GM21515 (cell line): ENCODE results near the gene CBLN1.

ENCODE experiments used
- ATAC-seq: cut with Tn5 transposase; IDR thresholded peaks from one replicate; pipeline ENCODE4 v1.9.1; 2021; ENCODE audit not compliant: unreplicated experiment

Gene CBLN1

GRCh38 chr16:49281480-49281842, at the start of gene CBLN1:
Gene CBLN1 (minus strand): TSS chr16:49281838. CDS start chr16:49281465, 373 bp downstream.
- ATAC-seq: no peak

DNA sequence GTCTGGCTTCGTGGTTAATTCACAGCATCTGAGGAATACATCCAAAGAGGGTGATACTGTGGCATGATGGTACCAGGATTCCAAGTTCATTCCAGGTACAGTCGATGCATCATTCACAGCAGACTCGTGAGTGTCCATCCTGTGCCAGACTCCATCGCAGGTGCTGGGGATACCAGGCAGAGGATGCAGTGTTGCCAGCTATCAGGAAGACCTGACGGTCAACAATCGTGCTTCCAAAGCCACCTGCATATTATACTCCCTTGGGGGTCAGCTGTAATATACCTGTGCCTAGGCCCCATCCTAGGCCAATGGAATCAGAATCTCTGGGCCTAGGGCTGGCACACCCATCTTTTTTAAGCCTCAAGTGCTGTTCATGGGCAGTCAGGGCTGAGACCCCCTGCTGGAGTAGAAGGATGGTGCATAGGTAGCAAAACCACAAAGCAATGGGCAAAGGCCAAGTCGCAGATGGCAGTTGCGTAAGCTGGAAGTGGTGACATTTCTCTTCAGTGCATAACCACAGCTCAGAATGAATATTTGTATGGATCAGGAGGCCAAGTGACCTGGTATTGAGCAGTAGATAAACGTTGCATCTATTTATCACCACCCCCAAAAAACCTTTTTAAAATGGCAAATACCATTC, 49.0 kb upstream of the CBLN1 start:
- no peak for ATAC-seq

GRCh38 chr16:49328325-49328724, 46.7 kb upstream of the CBLN1 start:
- no peak for ATAC-seq

GRCh38 chr16:49327466-49327865, 45.8 kb upstream of the CBLN1 start:
- no peak for ATAC-seq

- ATAC-seq: no peak
These were observed 43.1 kb upstream of the CBLN1 start for GRCh38 chr16:49324703-49325102.

- no peak for ATAC-seq
These were observed 34.0 kb upstream of the CBLN1 start for GRCh38 chr16:49315602-49316001.

DNA sequence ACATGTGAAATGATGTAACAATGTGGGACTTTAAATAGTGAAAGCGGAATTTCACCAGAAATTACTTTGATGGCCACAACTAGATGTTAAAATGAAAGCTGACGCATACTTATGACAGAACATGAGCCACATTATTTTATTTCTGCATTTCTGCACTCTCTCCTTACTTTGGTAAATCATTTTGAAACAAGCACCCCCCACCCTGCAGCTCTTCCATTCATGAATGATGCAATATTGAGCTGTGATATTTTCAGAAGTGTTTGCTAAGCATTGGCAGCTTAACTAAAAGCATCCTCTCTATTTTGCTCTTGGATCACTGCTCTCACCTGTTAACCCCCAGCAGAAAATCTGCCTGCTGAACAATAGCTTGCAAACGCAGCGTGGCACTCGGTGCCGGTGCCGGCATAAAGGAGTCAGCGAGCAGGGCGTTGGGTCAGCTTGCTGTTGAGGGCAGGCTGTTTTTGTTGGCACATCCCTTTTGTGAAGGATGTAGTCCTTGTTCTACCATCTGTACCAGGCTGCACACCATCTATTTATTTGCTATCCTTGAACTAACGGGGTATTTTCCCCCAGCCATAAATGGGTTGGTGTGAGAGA, 30.8 kb upstream of the CBLN1 start:
- no peak for ATAC-seq

DNA sequence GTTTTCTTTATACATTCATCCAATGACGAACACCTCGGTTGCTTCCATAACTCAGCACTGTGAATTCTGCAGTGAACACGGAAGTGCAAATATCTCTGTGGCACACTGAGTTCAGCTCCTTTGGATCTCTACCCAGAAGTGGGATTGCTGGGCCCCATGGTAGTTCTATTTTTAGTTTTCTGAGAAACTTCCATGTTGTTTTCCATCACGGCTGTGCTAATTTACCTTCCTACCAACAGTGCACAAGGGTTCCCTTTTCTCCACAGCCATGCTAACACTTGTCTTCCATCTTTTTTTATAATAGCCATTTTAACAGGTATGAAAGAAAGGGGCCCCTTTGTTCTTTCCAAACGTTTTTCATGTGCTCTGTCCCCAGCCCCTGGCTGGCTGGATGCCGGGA, 30.2 kb upstream of the CBLN1 start:
- ATAC-seq: no peak

DNA sequence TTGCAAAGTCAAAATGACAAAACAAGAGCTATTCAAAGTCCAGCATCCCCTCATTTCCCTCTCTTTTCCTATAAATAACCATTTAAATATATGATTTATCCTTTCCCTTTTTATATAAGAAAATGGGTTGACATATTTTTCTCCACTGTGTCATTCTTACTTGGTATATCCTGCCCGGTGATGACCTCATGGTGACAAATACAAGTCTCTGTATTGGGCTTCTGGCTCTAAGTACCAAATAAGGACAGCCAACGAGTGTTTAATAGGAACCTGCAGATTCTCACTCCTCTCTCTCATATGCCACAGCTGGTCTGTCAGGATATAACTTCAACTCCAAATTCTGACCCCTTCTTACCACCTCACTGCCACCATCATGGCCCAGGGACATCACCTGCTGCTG, 25.5 kb upstream of the CBLN1 start:
- ATAC-seq: no peak

DNA sequence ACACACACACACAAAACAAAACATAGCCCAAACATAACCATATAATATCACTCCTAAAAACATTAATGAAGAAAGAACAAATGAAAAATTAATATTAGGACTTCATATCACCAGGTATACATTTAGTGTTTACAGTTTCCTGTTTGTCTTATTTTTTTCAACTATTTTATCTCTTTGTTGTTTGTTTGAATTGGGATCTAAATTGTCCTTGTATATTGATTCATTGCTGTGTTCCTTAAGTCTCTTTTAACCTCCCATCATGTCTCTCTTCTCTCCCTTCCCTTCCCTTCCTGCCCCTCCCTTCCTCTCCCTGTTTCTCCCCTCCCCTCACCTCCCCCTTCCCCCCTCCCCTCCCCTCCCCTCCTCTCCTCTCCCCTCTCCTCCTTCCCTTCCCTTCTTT, 23.8 kb upstream of the CBLN1 start:
- ATAC-seq: no peak

- no peak for ATAC-seq
These were observed 10.8 kb upstream of the CBLN1 start for GRCh38 chr16:49292413-49292812.

GRCh38 chr16:49287572-49287971, 5.9 kb upstream of the CBLN1 start:
- no peak for ATAC-seq

DNA sequence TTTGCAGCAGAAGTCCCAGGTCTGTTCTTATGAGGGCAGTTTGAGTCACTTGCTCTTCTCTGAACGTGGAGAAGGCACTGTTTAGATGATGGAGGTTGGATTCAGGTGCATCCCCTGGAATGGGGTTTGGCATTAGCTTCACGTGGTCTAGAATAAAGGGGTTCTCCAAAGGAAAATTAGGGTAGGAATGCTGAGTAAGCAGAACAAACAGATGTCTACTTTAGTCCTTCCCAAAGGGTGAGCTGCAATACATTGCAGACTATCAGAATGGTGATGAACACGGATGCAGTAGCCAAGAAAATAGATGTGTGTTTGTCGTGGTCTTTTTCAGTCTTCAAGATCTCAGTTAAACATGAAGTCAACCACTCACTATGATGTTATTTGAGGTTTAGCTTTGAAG, 3.3 kb upstream of the CBLN1 start:
- ATAC-seq: no peak

GRCh38 chr16:49283376-49284049, 1.9 kb upstream of the CBLN1 start:
- ATAC-seq: no peak

DNA sequence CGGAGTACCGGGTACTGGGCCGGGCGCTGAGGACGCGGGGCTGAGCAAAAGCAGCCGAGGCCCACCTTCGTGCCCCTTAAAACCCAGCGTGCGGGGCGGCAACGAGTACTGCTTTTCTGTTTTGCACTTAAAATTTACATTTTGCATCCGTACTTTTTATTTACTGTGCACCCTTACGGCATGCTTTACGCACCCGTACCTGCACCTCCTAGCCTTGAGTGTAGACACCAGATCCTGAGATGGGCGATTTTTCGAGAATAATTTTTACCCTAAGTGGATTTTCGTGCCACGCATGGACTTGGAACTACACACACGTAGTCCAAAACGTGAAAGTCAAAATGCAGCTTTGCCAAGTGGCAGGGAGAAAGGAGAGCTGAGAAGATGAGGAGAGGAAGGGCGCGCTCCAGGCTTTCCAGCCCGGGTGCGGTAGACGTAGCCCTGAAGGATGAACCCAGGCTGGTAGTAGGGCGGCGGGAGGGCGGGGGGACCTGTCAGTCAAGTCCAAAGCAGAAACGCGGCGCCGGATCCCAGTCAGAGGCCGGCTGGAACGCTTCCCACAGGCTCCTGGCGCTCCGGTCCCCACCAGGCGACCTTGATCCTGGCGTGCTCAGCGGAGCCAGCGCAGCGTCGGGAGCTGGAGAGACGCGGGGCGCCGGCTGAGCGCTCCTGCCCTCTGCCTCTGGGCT, 1.2 kb upstream of the CBLN1 start:
- no peak for ATAC-seq

- ATAC-seq: peak; percentile 89
These were observed 405 bp upstream of the CBLN1 start for GRCh38 chr16:49281843-49282642.

GRCh38 chr16:49280841-49281371, 732 bp downstream of the CBLN1 start:
- no peak for ATAC-seq

GRCh38 chr16:49280105-49280741, 1.4 kb downstream of the CBLN1 start:
- ATAC-seq: no peak

GRCh38 chr16:49278944-49279725, 2.5 kb downstream of the CBLN1 start:
- ATAC-seq: no peak

GRCh38 chr16:49278567-49278827, 3.1 kb downstream of the CBLN1 start:
- ATAC-seq: no peak
